ENCODE results near the gene C12orf57.

- TF ChIP-seq CTCF (IDR thresholded peaks at IDR 0.05 in 4 of 5, conservative IDR thresholded peaks at IDR 0.05 in 1 of 5) (no peak), POLR2A (IDR thresholded peaks at IDR 0.05) (no peak)
Observed at GRCh38 chr12:6943389-6943721, 467 bp upstream of the C12orf57 start.

Data from gastrocnemius medialis (tissue), 4 donors.